ENCODE measurements around the gene TTLL8. TPM values are rescaled to one million over a fixed set of nuclear protein-coding genes. Genes with fewer than 3 reads are reported as not detected.

Gene TTLL8
- total RNA-seq, 1 donor from 2014 or later: not detected

DNA sequence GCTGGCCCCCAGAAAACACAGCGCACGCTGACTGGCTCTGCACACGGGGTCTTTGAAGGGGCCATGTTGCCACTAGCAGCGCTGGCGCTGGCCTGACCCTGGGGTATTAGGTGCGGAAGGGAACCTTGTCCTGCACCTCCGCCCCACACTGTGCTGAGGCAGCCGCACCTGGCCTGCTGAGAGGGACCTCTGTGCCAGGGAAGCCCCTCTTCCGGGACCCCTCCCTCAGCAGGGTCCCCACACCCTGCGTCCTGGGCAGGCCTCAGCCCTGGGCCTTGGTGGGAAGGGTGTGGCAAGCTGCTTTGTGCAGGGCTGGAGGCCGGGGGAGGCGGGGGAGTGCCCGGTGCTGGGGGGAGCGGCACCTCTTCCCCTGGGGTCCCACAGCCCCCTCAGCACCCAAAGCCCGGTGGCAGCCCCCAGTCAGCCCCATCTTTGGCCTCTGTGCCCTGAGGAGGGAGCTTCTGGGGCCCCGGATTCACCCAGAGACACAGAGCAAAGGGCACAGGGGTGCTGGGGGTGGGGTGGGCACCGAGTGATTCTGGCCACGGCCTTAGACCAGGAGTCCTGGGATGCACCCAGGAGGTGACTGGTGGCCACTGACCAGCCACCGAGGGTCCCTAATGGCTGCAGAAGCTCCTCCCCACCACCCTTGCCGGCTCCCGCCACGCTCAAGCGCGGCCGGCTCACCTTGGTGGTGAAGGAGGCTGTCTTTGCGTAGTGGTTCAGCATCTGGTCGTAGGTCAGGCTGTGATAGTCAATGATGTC lies 11.4 kb downstream of the TTLL8 start:
- Histone ChIP-seq H3K36me3 (ENCODE audit: control insufficient read depth, insufficient read depth, low read length) (no peaks in the 10 kb centered on the region), H3K4me3 (ENCODE audit: low read depth, low read length) (no peak overlapping the region), H3K27me3 (ENCODE audit: control insufficient read depth, insufficient read depth, low read length) (peaks cover 15% of the 10 kb centered on the region)
- no peak for DNase-seq (ENCODE audit: low read depth)
- TF ChIP-seq, protein P1, sequence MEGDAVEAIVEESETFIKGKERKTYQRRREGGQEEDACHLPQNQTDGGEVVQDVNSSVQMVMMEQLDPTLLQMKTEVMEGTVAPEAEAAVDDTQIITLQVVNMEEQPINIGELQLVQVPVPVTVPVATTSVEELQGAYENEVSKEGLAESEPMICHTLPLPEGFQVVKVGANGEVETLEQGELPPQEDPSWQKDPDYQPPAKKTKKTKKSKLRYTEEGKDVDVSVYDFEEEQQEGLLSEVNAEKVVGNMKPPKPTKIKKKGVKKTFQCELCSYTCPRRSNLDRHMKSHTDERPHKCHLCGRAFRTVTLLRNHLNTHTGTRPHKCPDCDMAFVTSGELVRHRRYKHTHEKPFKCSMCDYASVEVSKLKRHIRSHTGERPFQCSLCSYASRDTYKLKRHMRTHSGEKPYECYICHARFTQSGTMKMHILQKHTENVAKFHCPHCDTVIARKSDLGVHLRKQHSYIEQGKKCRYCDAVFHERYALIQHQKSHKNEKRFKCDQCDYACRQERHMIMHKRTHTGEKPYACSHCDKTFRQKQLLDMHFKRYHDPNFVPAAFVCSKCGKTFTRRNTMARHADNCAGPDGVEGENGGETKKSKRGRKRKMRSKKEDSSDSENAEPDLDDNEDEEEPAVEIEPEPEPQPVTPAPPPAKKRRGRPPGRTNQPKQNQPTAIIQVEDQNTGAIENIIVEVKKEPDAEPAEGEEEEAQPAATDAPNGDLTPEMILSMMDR (IDR thresholded peaks at IDR 0.05; ENCODE audit: insufficient read depth, low read length, poor library complexity, severe bottlenecking): no peak

DNA sequence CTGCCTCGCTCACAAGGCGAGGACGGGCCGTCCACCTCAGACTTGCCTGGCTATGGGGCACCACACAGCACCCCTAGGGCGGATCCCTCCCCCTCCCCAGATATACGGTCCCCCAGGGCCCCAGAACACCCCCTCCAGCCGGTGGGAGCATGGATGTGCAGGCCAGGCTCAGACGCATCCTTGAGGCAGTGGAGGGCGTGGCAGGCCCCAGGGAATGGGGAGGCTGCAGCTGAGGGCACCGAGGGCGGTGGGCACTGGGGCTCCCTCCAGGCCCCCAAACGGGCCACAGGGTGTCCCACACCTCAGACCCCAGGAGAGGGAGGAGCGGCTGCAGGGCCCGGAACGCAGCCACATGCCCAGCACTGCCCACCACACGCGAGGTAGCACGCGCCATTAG lies 12.1 kb downstream of the TTLL8 start:
- Histone ChIP-seq H3K4me3 (ENCODE audit: low read depth, low read length) (no peak overlapping the region), H3K36me3 (ENCODE audit: control insufficient read depth, insufficient read depth, low read length) (no peaks in the 10 kb centered on the region), H3K27me3 (ENCODE audit: control insufficient read depth, insufficient read depth, low read length) (peaks cover 15% of the 10 kb centered on the region)
- DNase-seq (ENCODE audit: low read depth): no peak
- TF ChIP-seq, protein P1 (IDR thresholded peaks at IDR 0.05; ENCODE audit: insufficient read depth, low read length, poor library complexity, severe bottlenecking): no peak

DNA sequence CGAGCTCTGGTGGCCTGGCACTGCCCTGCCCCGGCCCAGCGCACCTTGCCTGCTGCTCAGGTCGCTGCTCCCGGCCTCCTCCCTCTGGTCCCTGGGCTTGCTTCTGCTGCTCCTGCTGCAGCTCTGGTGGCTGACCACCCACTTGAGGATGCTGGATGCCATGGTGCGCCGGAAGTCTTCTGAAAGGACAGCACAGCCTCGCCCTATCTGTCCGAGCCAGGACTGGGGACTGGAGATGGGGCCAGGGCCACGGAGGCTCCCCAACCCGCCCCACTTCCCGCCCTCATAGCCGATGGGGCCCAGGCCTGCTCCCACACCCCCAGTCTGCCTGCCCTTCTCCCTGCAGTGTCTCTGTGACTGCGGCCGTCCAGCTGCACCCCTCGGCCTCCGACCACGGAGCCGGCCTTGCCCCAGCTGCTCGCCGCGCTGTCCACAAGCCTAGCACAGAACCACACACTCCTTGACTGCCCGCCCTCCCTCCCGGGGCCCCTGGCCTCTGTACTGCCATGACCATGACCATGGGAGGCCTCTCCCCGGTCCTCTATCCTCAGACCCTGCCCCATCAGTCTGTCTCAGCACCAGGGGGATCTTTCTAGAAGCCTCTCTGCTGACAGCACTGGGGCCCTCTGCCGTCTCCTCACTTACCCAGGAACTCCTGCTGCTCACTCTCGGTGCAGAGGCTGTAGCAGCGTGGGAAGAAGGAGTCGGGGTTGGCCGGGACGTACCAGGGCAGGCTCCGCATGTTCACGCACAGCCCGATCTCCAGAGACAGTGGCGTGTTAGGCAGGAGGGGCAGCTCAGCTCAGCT lies 12.7 kb downstream of the TTLL8 start:
- Histone ChIP-seq H3K4me3 (ENCODE audit: low read depth, low read length) (no peak overlapping the region), H3K27me3 (ENCODE audit: control insufficient read depth, insufficient read depth, low read length) (peaks cover 15% of the 10 kb centered on the region)
- TF ChIP-seq, protein P1 (IDR thresholded peaks at IDR 0.05; ENCODE audit: insufficient read depth, low read length, poor library complexity, severe bottlenecking): no peak

DNA sequence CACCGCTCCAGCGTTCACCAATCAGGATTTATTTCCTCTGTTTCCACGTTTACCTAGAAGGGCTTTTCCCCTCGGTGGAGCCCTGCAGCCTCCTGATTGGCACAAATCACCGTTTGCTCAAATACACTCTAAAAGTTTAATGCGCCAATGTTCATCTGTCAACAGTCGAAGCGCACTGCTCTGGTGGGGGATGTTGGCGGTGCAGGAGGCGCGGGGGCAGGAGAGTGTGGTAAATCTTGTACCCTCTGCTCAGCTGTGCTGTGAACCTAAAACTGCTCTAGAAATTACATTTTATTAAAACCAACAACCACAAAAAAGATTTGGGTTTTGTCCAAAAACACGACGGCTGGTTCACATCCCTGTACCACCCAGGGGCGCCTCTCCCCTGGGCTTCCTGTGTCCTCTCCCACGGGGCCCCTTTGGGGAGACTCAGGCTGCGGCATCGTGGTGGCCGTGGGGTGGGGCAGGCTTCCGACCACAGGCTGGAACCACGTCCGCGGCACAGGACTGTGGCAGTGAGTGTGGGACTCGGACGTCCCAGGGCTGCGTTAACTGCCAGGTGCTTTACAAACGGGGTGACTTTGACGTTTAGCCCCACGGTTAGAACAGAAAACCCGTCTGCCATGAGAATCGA lies 13.5 kb downstream of the TTLL8 start:
- peaks cover 12% of the 10 kb centered on the region for H3K27me3 ChIP-seq (ENCODE audit: control insufficient read depth, insufficient read depth, low read length)
- H3K4me3 ChIP-seq (ENCODE audit: low read depth, low read length): no peak overlapping the region
- no peaks in the 10 kb centered on the region for H3K36me3 ChIP-seq (ENCODE audit: control insufficient read depth, insufficient read depth, low read length)
- no peak for DNase-seq (ENCODE audit: low read depth)
- TF ChIP-seq, protein P1 (IDR thresholded peaks at IDR 0.05; ENCODE audit: insufficient read depth, low read length, poor library complexity, severe bottlenecking): no peak

More for the DNA sequence above, 12.7 kb downstream of the TTLL8 start:
- no peaks in the 10 kb centered on the region for H3K36me3 ChIP-seq (ENCODE audit: control insufficient read depth, insufficient read depth, low read length)
- no peak for DNase-seq (ENCODE audit: low read depth)

DNA sequence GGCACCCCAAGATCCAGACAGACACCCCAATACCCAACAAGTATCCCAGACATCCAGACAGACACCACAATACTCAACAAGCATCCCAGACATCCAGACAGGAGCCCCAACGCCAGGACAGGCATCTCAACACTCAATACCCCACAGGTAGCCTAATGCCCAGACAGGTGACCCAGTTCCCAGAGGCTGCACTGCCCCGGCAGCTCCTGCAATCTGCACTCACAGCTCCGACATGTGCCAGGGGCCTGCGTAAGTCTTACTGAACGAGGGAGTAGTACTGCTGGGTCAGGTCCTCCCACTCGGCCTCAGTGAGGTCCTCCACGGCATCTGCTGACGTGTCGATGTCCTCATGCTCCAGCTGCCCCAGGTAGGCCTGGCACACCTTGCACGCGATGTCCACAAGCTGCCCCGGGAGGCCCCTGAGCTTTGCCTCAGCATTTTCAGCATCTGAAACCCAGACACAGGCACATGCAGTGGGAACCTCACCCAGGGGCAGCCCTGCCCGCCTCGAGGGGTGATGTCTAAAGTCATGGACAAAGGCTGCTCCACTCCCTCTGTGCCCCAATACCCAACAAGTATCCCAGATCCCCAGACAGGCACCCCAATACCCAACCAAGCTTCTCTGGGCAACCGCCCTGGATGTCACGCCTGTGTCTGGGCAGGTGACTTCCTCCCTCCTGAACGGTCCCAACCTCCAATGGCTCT lies 16.6 kb downstream of the TTLL8 start:
- DNase-seq (ENCODE audit: low read depth): no peak
- Histone ChIP-seq H3K4me3 (ENCODE audit: low read depth, low read length) (no peak overlapping the region), H3K36me3 (ENCODE audit: control insufficient read depth, insufficient read depth, low read length) (no peaks in the 10 kb centered on the region), H3K27me3 (ENCODE audit: control insufficient read depth, insufficient read depth, low read length) (peaks cover 4% of the 10 kb centered on the region)
- TF ChIP-seq, protein P1 (IDR thresholded peaks at IDR 0.05; ENCODE audit: insufficient read depth, low read length, poor library complexity, severe bottlenecking): no peak
